A375 (cell line): ENCODE measurements around the gene TYW1B. TPM values are rescaled to one million over a fixed set of nuclear protein-coding genes. Genes with fewer than 3 reads are reported as not detected.

Experiments
- small RNA-seq: library from RNA; depleted of rRNA; stranded (forward); fragments of <200 nt; gene quantifications from one replicate; pipeline ENCODE3, GENCODE V24; 2014
- total RNA-seq: library from RNA; depleted of rRNA; stranded (reverse); fragments of >200 nt; shearing (Covaris generic); gene quantifications from 2 replicates; pipeline ENCODE4 v1.2.3, GENCODE V29; 2014; rRNA removed

The TYW1B gene, protein sequence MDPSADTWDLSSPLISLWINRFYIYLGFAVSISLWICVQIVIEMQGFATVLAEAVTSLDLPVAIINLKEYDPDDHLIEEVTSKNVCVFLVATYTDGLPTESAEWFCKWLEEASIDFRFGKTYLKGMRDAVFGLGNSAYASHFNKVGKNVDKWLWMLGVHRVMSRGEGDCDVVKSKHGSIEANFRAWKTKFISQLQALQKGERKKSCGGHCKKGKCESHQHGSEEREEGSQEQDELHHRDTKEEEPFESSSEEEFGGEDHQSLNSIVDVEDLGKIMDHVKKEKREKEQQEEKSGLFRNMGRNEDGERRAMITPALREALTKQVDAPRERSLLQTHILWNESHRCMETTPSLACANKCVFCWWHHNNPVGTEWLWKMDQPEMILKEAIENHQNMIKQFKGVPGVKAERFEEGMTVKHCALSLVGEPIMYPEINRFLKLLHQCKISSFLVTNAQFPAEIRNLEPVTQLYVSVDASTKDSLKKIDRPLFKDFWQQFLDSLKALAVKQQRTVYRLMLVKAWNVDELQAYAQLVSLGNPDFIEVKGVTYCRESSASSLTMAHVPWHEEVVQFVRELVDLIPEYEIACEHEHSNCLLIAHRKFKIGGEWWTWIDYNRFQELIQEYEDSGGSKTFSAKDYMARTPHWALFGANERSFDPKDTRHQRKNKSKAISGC
- total RNA-seq: 5.8 and 6.1 TPM in 2 replicates

DNA sequence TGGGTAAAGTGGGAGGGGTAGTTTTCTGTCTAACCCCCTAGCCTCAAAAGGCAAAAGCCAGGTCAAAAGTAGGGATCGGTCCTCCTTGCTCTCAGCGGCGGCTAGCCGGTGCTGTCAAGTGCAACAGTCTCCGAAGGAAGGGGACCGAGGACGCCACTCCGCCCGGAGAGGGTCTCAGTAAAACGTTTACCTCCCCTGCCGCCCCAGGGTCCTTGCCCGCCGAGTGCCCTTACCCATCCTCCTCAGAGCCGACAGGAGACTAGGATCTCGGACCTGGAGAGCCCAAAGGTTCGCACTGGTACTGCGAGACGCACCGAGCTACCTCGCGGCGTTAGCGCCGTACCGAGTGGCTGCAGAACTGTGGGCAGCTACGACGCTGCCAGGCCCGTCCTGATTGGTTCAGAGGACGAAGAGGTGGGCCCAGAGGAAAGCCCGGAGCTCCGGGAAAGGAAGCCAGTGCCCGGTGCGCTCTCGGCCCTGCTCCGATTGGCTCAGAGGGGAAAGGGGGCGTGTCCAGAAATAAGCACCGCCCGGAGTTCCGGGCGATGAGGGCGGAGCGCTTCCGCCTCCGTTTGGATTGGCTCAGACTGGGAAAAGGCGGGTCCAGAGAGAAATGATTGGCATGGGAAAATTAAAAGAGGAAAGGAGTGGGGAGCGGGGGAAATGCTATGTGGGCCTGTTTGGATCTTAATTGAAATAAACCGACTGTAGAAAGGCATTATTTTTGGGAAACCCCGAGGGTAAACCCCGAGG, at the start of gene TYW1B:
Gene TYW1B, minus strand, starts transcription at position 362 of the 753 bp plus-strand sequence. Its CDS starts 125 bp downstream, at position 237.

Small RNA genes within 50 kb of the gene (small RNA-seq; reads per million reads assigned to genes)
- gene AC211469.2: not detected
- gene MIR4650-2: not detected
- gene RN7SL377P: not detected
- not detected for gene RN7SL625P

Other genes with a start within 250 kb of the TYW1B start
- gene POM121, start 96.9 kb upstream of the TYW1B start, total RNA-seq: 14.3 and 15.0 TPM in 2 replicates
- 0.15 TPM in 1 of 2 replicates, not detected in the other for gene TRIM74, start 141.3 kb upstream of the TYW1B start, total RNA-seq
- not detected in 2 replicates for gene SPDYE8, start 201.6 kb upstream of the TYW1B start, total RNA-seq
- gene SPDYE11, start 229.7 kb upstream of the TYW1B start, total RNA-seq: not detected in 2 replicates